HG03045 (cell line): ENCODE measurements around the gene CNPY3.
"Not testable (repeated sequence)": the region's sequence is repeated elsewhere in the genome, so short reads cannot be mapped to it uniquely, and the experiment has no call there.

Experiments
- ATAC-seq: cut with Tn5 transposase; IDR thresholded peaks from one replicate; pipeline ENCODE4 v1.9.1; 2021; ENCODE audit warnings: mild to moderate bottlenecking, moderate library complexity; ENCODE audit not compliant: unreplicated experiment

Gene CNPY3

GRCh38 chr6:42928986-42929820 is at the start of gene CNPY3:
CNPY3 (plus strand) TSS chr6:42929480; CDS start chr6:42929571, 91 bp downstream.
- peak; percentile 73 for ATAC-seq

GRCh38 chr6:42880240-42880817 is 49.0 kb upstream of the CNPY3 start:
- not testable (repeated sequence) for ATAC-seq

GRCh38 chr6:42880871-42881270 is 48.4 kb upstream of the CNPY3 start:
- ATAC-seq: not testable (repeated sequence)

DNA sequence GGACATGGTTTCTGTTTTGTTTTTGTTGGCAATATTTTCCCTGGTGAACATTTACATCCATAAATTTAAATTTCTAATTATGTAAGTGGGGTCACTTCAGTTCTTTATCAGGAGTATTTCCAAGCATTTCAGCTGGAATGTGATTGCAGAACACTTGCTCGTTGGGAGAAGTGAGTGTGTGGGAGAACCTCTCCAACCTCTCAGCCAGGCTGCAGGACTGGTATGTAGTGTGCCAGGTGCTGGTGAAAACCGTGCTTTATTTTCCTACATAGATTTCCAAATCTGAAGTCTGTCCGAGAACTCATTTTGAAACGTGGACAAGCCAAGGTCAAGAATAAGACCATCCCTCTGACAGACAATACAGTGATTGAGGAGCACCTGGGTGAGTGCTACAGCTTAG is 43.6 kb upstream of the CNPY3 start:
- ATAC-seq: no peak

DNA sequence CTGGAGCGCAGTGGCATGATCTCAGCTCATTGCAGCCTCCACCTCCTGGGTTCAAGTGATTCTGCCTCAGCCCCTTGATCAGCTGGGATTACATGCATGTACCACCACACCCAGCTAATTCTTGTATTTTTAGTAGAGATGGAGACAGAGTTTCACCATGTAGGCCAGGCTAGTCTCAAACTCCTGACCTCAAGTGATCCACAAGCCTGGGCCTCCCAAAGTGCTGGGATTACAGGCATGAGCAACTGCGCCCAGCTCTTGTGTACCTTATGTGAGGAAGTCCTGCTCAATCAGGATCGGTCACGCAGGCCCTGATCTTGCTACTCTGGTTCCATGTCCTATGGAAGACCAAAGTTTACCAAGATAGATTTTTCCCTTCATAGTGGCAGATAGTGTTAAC is 41.1 kb upstream of the CNPY3 start:
- not testable (repeated sequence) for ATAC-seq

- ATAC-seq: no peak
Observed at GRCh38 chr6:42889815-42890214, 39.5 kb upstream of the CNPY3 start.

DNA sequence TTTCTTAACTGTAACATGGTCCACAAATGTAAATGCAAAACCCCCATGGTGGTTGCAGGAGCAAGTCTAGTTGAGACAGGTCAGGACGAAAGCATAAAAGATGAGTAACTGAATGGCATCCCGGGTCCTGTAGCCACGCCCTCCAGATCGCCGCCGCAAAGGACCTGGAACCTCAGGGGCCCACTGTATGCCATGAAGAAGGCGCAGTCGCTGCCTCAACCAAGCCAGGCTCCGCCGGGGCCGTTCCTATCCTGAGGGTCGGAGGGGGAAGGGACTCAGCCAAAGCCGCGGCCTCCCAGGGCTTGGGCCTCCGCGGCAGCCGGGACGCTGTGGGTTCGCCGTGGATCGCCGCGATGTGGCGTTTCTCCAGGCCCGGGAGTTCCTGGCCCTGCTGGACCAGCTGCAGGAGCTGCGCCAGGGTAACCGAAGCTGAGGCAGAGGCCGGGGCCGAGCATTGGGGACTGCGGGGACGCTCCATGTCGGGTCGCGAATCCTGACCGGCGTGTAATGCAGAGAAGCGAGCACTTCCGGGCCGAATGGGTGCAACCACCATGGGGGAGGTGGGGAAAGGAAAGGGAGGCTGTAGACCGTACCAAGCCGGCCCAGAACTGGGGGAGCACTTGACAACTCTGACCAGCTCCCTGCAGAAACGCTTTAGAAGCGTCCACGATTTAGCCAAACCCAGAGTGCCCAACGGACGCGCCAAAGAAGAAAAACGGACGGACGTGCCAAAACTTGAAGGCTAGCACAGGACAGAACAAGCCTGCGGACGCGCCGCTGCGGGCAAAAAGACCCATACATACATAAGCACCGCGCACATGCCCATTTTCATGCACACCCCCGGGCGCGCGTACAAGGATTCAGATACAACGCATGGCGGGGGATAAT is 38.7 kb upstream of the CNPY3 start:
- ATAC-seq: peak; percentile 92

GRCh38 chr6:42891199-42891722 is 38.0 kb upstream of the CNPY3 start:
- no peak for ATAC-seq

DNA sequence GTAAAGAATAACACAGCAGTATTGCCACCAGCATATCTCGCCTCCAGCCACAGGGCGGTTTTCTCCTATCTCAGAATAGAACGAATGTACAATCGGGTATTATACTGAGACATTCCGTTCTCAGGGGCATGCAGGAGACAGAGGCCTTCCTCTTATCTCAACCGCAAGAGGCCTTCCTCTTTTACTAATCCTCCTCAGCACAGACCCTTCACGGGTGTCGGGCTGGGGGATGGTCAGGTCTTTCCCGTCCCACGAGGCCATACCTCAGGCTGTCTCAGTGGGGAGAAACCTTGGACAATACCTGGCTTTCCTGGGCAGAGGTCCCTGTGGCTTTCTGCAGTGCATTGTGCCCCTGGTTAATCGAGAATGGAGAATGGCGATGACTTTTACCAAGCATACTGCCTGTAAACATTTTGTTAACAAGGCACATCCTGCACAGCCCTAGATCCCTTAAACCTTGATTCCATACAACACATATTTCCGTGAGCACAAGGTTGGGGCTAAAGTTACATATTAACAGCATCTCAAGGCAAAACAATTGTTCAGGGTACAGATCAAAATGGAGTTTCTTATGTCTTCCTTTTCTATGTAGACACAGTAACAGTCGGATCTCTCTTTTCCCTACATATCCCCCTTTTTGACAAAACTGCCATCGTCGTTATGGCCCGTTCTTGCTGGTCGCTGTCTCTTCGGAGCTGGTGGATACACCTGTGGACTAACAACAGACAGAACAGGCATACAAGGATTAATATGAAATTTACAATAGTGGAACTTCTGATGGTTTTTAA is 35.0 kb upstream of the CNPY3 start:
- ATAC-seq: not testable (repeated sequence)

DNA sequence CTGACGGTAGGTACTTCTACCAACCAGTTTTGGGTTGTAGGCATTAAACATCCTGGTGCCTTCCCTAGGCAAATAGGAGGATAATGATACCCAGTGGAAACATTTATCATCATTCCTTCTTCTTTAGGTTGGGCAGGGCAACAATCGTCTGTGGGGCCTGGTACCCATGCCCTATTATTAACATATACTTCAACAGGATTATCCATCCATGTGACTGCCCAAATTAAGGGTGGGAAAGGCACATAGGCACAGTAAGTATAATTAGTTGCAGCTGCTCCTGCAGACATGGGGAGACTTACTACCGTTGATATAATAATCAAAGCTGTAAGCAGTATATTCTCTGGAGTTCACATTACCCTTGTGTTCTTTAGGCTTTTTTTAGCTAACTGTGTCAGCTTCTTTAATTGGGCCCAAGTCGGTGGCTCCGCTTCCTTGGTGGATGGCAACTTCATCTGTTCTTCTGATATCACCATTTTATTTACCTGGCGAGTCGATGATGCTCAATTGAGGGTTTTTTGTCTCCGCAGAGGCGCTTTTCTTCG is 33.0 kb upstream of the CNPY3 start:
- ATAC-seq: no peak

DNA sequence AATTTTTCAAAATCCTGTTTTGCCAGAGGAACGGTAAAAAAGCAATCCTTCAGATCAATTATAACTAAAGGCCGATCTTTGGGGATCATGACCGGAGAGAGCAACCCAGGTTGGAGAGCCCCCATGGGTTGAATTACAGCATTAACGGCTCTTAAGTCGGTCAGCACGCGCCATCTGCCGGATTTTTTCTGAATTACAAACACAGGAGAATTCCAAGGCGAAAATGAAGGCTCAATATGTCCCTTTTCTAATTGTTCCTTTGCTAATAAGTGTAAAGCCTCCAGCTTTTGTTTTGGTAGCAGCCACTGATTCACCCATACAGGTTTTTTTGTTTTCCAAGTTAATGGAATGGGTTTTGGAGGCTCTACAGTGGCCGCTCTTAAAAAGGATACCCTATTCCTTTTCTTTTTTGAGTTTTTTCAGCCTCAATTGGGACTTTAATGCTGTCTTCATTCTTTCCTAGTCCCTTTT is 30.4 kb upstream of the CNPY3 start:
- no peak for ATAC-seq

DNA sequence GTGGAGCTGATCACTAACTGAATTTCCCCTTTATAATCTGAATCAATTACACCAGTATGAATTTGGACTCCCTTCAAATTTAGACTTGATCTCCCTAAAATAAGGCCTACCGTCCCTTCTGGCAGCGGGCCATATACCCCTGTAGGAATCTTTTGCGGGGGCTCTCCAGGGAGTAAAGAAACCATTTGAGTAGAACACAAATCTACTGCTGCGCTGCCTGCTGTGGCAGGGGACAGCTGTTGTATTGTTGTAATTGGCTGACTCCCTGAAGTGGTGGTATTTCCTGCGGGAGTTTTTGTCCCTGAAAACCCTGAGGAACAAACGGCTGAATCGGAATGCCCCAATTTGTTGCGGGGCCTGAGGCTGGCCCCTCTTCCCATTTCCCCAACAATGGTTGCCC is 29.4 kb upstream of the CNPY3 start:
- no peak for ATAC-seq

DNA sequence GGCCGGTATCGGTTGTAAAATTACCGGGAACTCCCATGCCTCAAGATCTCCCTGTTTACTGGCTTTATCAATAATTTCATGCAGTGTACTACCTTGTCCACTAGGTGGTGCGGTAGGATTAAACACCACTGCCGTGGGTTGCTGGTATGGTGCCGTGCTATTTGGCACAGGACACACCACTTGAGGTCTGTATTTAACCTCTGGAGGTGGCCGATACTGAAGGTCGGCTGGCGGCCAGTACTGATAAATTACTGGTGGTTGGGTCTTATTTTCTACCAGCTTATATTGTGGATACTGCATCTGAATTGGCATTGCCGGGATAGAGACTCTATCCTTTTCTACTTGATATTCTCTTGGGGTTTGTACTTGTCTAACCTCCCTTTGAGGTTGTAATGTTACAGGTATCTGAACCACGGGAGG is 27.7 kb upstream of the CNPY3 start:
- ATAC-seq: no peak

DNA sequence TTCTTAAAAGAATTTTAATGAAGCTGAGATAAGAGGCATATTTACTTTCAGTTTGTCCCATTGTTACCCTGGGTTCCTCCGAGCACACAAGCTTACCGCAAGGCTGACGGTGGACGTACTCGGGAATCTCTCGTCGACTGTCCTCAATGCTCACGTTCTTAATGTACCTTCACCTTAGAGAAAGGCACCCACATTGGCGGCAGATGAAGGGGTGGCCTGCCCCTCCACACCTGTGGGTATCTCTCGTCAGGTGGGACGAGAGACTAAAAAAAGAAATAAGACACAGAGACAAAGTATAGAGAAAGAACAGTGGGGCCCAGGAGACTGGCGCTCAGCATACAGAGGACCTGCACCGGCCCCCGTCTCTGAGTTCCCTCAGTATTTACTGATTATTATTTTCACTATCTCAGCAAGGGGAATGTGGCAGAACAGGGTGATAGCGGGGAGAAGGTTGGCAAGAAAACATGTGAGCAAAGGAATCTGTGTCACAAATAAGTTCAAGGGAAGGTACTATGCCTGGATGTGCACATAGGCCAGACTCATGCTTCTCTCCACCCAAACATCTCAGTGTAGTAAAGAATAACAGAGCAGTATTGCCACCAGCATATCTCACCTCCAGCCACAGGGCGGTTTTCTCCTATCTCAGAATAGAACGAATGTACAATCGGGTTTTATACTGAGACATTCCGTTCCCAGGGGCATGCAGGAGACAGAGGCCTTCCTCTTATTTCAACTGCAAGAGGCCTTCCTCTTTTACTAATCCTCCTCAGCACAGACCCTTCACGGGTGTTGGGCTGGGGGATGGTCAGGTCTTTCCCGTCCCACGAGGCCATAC is 26.6 kb upstream of the CNPY3 start:
- not testable (repeated sequence) for ATAC-seq

GRCh38 chr6:42904467-42904866 is 24.8 kb upstream of the CNPY3 start:
- no peak for ATAC-seq

DNA sequence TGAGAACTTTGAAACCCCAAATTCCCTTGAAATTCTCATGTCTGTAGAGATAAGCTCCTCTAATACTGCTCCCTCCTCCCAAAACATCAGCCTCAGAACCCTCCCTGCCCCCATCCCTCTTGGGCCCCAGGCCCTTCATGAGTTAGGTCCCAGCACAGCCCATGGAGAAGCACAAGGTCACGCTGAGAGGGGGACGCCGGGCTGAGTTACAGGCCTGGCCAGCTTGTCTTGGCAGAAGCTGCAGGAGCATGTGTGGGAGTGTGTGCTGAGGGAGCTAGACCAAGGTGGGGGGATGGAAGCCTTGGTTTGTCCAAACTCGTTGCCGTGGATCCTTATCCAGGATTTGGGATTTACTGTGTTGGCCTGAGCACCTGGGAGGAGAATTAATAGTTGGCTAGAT is 21.9 kb upstream of the CNPY3 start:
- no peak for ATAC-seq

- no peak for ATAC-seq
Observed at GRCh38 chr6:42909835-42910234, 19.4 kb upstream of the CNPY3 start.

- ATAC-seq: no peak
Observed at GRCh38 chr6:42911171-42912021, 17.9 kb upstream of the CNPY3 start.
